Measurements from ENCODE around the gene TMPRSS12. TPM values are rescaled to one million over a fixed set of nuclear protein-coding genes. Genes with fewer than 3 reads are reported as not detected.
"Not testable (repeated sequence)": the region's sequence is repeated elsewhere in the genome, so short reads cannot be mapped to it uniquely, and the experiment has no call there.

Gene TMPRSS12, protein sequence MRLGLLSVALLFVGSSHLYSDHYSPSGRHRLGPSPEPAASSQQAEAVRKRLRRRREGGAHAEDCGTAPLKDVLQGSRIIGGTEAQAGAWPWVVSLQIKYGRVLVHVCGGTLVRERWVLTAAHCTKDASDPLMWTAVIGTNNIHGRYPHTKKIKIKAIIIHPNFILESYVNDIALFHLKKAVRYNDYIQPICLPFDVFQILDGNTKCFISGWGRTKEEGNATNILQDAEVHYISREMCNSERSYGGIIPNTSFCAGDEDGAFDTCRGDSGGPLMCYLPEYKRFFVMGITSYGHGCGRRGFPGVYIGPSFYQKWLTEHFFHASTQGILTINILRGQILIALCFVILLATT
- total RNA-seq (ENCODE audit: insufficient read depth, low replicate concordance) = 1.9 TPM

DNA sequence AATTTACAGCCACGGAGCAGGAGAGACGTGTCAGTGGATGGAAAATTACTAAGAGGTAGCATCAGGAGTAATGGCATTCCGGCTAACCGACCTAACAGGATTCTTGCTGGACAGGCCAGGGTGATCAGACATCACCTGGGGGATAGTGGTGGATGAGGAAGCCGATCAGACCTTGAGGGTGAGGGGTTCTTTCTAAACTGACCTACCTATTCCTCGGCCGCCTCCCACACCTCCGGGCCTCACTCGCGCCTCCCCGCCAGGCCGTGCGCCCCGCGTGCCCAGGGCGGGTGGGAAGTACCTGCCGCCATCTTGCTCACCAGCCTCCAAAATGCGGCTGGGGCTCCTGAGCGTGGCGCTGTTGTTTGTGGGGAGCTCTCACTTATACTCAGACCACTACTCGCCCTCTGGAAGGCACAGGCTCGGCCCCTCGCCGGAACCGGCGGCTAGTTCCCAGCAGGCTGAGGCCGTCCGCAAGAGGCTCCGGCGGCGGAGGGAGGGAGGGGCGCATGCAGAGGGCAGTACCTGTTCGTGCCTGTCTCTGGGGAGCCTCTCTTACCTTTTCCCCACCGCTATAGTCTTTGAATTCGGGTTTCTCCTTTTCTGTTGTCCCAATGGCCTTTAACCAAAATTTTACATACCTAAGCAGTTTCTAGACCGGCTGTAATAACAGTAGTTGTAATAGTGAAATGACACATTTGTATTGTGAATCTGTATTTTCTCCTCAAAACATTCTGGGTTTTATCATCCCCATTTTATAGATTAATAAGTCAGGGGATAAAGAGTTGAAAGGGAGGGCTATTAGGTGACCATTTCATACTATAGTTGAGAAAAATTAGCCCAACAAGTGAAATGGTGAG is at the start of gene TMPRSS12:
Gene TMPRSS12 (plus strand): TSS at position 290 of the 857 bp plus-strand sequence. CDS start 39 bp downstream, at position 329.
- peak; percentile 34 for DNase-seq (ENCODE audit: low spot score)

DNA sequence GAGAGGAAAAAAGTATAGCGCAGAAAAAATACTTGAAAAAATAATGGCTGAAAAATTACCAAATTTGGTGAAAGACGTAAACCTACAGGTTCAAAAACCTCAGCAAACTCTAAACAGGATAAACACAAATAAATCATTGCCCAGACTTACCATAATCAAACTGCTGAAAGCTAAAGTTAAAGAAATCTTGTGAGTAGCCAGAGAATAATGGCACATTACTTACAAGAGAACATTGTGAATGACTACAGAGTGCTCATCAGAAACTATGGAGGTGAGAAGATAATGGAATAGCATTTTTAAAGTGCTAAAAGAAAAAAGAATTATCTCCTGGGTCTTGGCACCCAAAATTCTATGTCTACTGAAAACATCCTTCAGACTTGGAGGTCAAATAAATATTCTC is 42.8 kb upstream of the TMPRSS12 start:
- no peak for DNase-seq (ENCODE audit: low spot score)

DNA sequence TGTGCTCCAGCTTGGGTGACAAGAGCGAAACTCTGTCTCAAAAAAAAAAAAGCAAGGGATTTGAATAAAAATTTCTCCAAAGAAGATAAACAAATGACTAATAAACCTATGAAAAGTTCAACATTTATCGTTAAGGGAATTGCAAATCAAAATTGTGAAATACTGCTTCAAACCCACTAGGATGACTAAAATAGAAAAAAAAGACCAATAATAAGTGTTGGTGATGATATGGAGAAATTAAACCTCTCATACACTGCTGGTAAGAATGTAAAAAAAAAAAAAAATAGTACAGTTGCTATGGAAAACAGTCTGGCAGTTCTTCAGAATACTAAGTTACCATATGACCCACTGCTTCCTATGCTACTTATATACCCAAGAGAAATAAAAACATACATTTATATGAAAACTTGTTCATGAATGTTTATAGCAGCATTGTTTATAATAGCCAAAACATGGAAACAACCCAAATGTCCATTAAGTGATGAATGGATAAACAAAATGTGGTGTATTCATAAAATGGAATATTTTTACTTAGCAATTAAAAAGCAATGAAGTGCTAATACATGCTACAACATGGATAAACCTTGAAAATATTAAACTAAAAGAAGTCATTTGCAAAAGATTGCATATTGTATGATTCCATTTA is 39.4 kb upstream of the TMPRSS12 start:
- no peak for DNase-seq (ENCODE audit: low spot score)

DNA sequence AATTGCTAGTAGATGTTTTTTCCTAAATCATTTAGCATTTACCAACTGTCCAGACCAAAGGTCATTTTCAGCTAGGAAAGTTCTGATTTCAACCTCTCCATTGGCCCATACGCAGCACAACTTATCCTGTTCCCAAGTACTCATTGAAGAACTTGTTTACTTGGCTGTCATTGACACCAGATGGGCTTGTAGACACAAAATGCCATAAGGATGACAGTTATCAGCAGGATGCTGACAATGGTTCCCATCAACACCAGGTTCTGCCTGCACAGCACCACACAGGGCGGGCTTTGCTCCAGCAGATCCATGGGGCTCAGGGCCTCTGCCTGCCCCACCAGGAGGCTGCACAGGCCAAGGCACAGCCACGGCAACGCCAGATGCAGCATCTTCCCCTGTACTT is 36.5 kb upstream of the TMPRSS12 start:
- DNase-seq (ENCODE audit: low spot score) = no peak

DNA sequence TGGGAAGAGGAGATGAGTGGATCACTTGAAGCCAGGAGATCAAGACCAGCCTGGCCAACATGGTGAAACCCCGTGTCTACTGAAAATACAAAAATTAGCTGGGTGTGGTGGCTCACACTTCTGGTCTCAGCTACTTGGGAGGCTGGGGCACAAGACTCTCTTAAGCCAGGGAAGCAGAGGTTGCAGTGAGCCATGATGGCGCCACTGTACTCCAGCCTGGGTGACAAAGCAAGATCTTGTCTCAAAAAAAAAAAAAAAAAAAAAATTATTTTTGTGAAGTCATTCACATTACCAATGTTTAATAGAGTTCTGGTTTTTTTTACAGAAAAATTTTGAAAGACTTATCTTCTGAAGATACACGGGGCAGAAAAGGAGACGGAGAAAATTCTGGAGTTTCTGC is 33.6 kb upstream of the TMPRSS12 start:
- not testable (repeated sequence) for DNase-seq (ENCODE audit: low spot score)

DNA sequence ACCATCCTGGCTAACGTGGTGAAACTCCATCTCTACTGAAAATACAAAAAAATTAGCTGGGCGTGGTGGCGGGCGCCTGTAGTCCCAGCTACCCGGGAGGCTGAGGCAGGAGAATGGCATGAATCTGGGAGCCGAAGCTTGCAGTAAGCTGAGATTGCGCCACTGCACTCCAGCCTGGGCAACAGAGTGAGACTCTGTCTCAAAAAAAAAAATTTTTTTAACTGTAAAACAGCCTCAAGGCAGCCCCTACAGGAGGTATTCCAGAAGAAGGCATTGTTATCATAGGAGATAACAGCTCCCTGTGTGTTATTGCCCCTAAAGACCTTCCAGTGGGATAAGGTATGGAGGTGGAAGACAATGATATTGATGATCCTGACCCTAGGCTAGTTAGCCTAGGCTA is 27.8 kb upstream of the TMPRSS12 start:
- DNase-seq (ENCODE audit: low spot score) = not testable (repeated sequence)

DNA sequence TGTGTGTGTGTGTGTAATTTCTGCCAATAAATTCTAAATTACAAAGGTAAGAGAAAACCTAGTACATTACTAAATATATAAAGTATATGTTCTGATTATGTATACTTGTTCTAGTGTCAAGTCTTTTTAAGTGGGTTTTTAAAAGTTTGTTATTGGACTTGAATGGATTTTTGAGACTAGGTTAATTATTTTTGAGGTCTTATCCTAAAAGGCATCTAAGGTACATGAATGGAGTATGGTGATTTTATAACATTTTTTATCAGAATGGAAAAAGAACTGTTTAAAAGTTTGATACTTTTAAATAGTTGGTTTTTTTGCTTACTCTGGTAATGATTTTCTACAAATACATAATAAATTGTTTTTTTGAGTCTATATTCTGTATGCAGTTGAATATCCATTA is 22.5 kb upstream of the TMPRSS12 start:
- no peak for DNase-seq (ENCODE audit: low spot score)

DNA sequence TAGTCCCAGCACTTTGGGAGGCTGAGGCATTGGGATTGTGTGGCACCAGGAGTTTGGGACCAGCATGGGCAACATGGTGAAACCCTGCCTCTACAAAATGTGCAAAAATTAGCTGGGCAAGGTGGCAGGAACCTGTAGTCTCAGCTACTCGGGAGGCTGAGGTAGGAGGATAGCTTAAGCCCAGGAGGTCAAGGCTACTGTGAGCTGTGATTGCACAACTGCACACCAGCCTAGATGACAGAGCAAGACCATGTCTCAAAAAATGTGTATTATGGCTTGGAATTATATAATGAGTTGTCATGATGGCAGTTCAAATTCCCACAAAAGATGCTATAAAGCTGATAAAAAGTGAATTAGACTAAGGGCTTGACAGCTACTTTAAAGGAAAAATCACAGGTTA is 20.6 kb upstream of the TMPRSS12 start:
- DNase-seq (ENCODE audit: low spot score) = no peak

DNA sequence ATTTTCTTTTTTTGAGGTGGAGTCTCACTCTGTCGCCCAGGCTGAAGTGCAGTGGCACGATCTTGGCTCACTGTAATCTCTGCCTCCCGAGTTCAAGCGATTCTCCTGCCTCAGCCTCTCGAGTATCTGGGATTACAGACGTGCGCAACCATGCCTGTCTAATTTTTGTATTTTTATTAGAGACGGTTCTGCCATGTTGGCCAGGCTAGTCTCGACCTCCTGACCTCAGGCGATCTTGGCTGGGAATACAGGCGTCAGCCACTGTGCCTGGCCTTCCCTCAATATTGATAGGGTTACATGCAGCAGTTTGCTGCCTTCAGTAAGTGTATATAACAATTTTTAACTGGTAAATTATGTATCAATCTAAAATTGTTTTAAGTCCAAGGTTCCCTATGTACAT is 19.0 kb upstream of the TMPRSS12 start:
- not testable (repeated sequence) for DNase-seq (ENCODE audit: low spot score)

DNA sequence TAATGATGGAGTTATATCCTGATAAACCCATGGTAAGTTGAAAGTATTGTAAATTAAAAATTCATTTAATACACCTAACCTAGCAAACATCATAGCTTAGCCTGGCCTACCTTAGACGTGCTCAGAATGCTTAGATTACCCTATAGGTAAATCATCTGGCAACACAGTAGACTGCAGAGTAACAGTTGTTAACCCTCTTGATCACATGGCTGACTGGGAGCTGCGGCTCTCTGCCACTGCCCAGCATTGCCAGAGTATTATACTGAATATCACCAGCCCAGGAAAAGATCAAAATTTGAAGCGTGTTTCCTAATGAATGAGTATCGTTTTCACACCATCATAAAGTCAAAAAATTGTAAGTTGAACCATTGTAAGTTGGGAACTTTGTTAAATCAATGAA is 17.8 kb upstream of the TMPRSS12 start:
- DNase-seq (ENCODE audit: low spot score) = no peak

DNA sequence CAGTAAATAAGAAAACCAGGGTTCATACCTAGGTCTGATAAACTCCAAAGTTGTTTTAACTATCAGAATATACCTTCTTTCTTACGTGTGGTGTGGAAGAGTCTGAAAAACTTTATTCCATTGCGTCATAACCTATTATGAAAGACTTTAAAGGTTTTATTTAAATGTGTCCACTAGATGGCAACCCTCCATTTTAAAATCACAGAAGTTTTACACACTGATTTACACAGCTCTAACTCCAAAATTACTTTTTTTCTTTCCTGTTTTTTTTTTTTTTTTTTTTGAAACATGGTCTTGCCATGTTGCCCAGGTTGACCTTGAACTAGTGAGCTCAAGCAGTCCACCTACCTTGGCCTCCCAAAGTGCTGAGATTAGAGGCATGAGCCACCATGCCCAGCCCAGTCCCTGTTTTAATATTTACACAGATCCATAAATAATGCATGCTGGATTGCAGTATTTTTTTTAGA is 17.3 kb upstream of the TMPRSS12 start:
- peak; percentile 78 for DNase-seq (ENCODE audit: low spot score)

DNA sequence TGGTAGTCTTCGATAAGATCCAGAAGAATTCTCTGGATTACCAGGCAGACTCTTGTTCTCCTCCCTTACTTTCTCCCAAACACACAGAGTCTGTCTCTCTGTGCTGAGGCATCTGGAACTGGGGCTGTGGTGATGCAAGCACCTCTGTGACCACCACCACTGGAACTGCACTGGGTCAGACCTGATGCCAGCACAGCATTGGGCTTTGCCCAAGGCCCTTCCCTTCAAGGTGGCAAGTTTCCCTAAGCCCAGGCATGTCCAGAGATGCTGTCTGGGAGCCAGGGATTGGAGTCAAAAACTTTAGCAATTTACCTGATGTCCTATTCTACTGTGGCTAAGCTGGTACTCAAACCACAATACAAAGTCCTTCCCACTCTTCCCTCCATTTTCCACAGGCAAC is 14.6 kb upstream of the TMPRSS12 start:
- DNase-seq (ENCODE audit: low spot score) = no peak

DNA sequence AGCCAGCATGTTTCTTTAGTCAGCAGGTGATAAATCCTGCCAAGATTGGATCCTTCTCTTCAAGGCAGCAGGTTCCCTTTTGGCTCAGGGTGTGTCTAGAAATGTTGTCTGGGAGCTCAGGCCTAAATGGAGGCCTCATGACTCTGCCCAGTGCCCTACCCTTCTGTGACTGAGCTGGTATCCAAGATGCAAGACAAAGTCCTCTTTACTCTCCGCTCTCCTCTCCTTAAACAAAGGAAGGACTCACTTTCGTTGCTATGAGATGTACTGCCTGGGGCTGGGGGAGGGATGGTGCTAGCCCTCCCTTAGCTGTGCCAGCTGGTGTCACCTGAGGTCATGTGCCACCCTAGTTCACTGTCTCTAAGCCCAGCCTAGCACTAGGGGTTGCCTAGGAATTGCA is 13.8 kb upstream of the TMPRSS12 start:
- DNase-seq (ENCODE audit: low spot score) = no peak

DNA sequence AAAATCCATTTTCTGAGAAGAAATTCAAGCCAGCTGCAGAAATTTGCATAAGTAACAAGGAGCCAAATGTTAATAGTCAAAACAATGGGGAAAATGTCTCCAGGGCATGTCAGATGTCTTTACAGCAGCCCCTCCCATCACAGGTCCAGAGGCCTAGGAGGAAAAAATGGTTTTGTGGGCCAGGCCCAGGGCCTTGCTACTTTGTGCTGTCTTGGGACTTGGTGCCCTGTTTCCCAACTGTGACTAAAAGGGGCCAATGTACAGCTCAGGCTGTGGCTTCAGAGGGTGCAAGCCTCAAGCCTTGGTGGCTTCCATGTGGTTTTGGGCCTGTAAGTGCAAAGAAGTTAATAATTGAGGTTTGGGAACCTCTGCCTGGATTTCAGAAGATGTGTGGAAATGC is 8.9 kb upstream of the TMPRSS12 start:
- not testable (repeated sequence) for DNase-seq (ENCODE audit: low spot score)

DNA sequence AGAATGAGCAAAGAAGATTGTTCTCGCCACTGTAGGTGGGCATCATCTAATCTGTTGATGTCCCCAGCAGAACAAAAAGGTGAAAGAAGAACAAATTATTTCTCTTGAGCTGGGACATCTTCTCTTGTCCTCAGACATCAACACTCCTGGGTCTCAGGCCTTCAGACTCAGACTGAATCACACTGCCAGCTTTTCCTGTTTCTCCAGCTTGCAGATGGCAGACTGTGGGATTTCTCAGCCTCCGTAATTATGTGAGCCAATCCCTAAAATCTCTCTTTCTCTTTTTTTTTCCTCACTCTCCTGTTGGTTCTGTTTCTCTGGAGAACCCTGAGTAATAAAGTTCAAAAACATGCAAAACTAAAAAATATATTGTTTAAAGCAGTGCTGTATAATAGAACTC is 3.7 kb upstream of the TMPRSS12 start:
- no peak for DNase-seq (ENCODE audit: low spot score)

DNA sequence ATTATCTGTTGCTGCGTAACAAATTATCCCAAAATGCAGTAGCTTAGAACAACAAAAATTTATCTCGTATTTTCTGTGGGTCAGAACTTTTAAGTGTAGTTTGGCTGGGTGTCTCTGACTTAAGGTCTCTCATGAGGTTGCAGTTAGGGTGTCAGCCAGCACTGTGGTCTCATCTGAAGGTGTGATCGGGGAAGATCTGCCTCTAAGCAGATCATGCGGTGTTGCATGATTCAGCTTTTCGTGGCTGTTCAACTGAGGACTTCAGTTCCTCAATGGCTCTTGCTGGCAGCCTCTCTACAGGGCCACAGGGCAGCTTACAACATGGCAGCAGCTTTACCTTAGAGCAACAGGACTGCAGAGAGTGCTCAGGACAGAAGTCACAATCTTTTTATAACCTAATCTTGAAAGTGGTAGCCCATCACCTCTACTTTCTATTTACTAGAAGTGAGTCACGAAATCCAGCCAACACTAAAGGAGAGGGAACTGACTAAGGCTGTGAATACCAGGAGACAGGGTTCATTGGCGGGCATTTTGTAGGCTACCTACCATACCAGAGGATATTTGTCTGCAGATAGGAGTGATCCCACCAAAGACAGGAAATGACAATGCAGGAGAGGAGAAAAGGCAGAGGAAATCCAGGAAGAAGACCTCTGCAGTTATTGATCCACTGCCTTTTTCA is 1.8 kb upstream of the TMPRSS12 start:
- no peak for DNase-seq (ENCODE audit: low spot score)

DNA sequence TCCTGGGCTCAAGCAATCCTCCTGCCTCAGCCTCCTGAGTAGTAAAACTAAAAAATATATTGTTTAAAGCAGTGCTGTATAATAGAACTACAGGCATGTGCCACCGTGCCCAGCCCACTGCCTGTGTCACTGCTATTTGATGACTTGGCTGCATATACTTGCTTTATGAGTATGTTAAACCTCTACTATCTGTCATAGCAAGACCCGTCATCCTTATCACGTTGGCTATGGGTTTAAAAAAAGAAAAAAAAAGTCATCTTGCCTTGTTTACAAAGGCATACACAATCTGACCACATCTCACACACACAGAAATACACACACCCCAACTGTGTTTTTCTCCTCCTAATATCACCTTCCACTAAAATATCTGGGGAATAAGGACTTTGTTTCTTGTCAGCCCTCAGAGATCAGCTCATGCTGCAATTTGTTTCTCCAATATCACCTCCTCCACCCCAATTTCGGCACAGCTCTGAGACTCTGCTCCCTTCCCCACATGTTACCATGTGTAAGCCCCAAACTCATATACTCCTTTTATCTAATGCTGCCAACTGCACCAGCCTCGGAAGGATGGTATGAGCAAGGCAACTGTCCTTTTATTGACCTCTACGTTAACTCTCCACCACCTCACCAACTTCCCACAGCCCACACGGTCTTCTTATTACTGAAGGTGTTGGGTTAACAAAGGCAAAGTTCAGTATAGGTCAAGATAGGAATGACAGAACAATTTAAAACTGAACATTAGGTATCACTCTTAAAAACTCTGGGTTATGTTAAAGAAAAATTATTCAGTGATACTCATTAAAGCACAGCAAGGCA is 802 bp upstream of the TMPRSS12 start:
- DNase-seq (ENCODE audit: low spot score) = no peak

DNA sequence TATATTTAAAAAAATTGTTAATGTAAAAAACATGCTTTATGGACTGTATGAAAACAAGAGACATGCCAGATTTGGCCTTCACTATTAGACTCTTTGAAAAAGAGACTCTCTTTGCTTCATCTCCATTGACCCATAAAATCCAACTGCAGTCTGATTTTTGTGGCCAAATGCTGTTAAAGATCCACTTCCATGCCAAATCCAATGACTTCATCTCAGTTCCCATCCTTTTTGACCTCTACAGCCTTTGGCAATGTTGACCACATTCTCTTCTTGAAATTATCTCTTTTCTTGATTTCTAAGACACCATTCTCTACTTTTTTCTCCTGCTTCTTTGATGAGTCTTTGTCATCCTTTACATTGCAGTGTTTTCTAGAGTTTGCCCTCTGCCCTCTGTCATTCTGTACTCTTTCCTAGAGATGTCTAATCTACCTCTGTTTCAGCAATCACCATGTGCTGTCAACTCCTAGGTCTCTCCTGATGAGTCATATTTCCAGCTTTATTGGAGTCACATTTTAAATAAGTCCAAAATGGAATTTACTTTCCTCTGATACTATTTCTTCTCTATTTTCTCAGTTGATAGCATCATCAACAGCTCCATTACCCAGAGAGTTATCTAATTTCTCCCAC is 2.4 kb downstream of the TMPRSS12 start:
- DNase-seq (ENCODE audit: low spot score) = no peak

DNA sequence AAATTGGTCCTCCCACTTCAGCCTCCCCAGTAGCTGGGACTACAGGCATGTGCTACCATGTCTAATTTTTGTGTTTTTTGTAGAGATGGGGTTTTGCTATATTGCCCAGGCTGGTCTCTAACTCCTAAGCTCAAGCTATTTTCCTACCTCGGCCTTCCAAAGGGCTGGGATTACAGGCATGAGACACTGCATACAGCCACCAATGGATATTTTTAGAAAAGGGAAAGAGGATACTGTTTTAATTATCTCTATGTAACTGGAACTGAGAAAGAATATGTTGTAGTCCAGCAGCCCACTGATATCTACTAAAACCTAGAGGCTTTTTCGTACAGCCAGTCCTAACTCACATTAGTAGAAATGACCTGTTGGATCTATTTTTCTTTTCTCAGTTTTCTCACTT is 6.2 kb downstream of the TMPRSS12 start:
- DNase-seq (ENCODE audit: low spot score) = no peak

DNA sequence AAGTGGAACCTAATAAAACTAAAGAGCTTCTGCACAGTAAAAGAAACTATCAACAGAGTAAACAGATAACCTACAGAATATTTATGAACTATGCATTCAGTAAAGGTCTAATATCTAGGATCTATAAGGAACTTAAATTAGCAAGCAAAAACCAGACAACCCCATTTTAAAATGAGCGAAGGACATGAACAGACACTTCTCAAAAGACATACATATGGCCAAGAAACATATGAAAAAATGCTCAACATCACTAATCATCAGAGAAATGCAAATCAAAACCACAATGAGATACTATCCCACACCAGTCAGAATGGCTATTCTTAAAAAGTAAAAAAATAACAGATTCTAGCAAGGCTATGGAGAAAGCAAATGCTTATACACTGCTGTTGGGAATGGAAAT is 12.5 kb downstream of the TMPRSS12 start:
- not testable (repeated sequence) for DNase-seq (ENCODE audit: low spot score)

All from umbilical cord (tissue), 2 donors.